ENCODE results near the gene XRCC1.

The XRCC1 gene

DNA sequence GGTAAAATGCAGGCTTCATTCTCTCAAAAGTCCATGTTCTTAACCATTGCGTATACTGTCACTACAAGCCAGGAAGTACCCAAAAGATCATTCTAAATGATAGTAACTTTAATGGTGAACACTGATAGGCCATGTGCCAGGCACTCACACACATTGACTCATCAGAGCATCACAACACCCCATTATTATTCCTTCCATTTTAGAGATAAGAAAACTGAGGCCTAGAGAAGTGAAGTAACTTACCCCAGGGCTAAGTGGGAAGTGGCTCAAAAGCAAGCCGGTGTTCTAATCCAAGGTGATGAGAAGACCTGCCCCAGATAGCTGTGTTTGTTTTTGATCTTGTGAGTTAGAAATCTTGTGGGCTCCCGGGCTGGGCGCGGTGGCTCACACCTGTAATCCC lies 69.4 kb downstream of the XRCC1 start:
- Histone ChIP-seq H3K36me3 (ENCODE audit: insufficient read depth, low read length) (peaks cover 15% of the 10 kb centered on the region; the same call in 1 of the 2 replicates), H3K27me3 (ENCODE audit: insufficient read depth, low read length, poor library complexity) (no peaks in the 10 kb centered on the region)
- TF ChIP-seq, protein P1, sequence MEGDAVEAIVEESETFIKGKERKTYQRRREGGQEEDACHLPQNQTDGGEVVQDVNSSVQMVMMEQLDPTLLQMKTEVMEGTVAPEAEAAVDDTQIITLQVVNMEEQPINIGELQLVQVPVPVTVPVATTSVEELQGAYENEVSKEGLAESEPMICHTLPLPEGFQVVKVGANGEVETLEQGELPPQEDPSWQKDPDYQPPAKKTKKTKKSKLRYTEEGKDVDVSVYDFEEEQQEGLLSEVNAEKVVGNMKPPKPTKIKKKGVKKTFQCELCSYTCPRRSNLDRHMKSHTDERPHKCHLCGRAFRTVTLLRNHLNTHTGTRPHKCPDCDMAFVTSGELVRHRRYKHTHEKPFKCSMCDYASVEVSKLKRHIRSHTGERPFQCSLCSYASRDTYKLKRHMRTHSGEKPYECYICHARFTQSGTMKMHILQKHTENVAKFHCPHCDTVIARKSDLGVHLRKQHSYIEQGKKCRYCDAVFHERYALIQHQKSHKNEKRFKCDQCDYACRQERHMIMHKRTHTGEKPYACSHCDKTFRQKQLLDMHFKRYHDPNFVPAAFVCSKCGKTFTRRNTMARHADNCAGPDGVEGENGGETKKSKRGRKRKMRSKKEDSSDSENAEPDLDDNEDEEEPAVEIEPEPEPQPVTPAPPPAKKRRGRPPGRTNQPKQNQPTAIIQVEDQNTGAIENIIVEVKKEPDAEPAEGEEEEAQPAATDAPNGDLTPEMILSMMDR (IDR thresholded peaks at IDR 0.05; ENCODE audit: borderline replicate concordance, extremely low read depth, low read length, poor library complexity, severe bottlenecking), result no peak
- TF ChIP-seq EZH2 (IDR thresholded peaks at IDR 0.05; ENCODE audit: borderline replicate concordance, low read depth, low read length, severe bottlenecking), result no peak

DNA sequence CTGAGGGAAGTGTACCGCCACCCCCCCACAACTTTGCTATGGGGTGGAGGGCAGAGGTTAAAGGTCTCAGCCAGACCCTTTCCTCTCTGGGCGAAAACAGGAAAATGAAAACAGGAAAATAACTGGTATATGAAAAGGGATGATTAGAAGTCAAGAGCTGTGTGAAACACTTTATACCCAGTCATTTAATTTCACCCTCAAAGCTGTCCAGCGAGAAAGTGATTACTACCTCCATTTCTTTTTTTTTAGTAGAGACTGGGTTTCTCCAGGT lies 70.2 kb downstream of the XRCC1 start:
- H3K27me3 ChIP-seq (ENCODE audit: insufficient read depth, low read length, poor library complexity), result no peaks in the 10 kb centered on the region
- H3K36me3 ChIP-seq (ENCODE audit: insufficient read depth, low read length), result peaks cover 11% of the 10 kb centered on the region; the same call in 1 of the 2 replicates
- peak overlapping the region; percentile 73 for H3K9ac ChIP-seq (ENCODE audit: low read depth, low read length)
- no peaks in the 10 kb centered on the region for H3K9me3 ChIP-seq (ENCODE audit: insufficient read depth, low read length, severe bottlenecking)
- no peaks in the 10 kb centered on the region for H3K79me2 ChIP-seq (ENCODE audit: insufficient read depth, low read length)
- H3K4me3 ChIP-seq (ENCODE audit: low read depth in 1 of 2, low read length in 2 of 2), result peak overlapping the region in 1 of 2 experiments; percentile 76; a peak in 2 of 4 replicates
- H3K4me1 ChIP-seq (ENCODE audit: insufficient read depth, low read length), result peaks cover 24% of the 10 kb centered on the region
- DNase-seq (no peak), ATAC-seq (ENCODE audit: insufficient read depth, low read depth) (no peak)
- peak overlapping the region; percentile 94 for H2AFZ ChIP-seq (ENCODE audit: low read depth, low read length)
- H3K4me2 ChIP-seq (ENCODE audit: insufficient read depth, low read length), result peak overlapping the region; percentile 96
- H3K27ac ChIP-seq (ENCODE audit: low read length), result peak overlapping the region; percentile 68
- H4K20me1 ChIP-seq (ENCODE audit: insufficient read depth, low read length), result no peaks in the 10 kb centered on the region
- TF ChIP-seq, protein P1 (IDR thresholded peaks at IDR 0.05; ENCODE audit: borderline replicate concordance, extremely low read depth, low read length, poor library complexity, severe bottlenecking), result no peak
- no peak for TF ChIP-seq EZH2 (IDR thresholded peaks at IDR 0.05; ENCODE audit: borderline replicate concordance, low read depth, low read length, severe bottlenecking)

More for the DNA sequence above, 69.4 kb downstream of the XRCC1 start:
- Histone ChIP-seq H3K9me3 (ENCODE audit: insufficient read depth, low read length, severe bottlenecking) (no peaks in the 10 kb centered on the region), H3K9ac (ENCODE audit: low read depth, low read length) (no peak overlapping the region), H3K4me3 (ENCODE audit: low read depth in 1 of 2, low read length in 2 of 2) (no peak overlapping the region), H2AFZ (ENCODE audit: low read depth, low read length) (no peak overlapping the region), H3K79me2 (ENCODE audit: insufficient read depth, low read length) (no peaks in the 10 kb centered on the region), H4K20me1 (ENCODE audit: insufficient read depth, low read length) (no peaks in the 10 kb centered on the region), H3K27ac (ENCODE audit: low read length) (no peak overlapping the region), H3K4me1 (ENCODE audit: insufficient read depth, low read length) (peaks cover 24% of the 10 kb centered on the region), H3K4me2 (ENCODE audit: insufficient read depth, low read length) (no peak overlapping the region)
- ATAC-seq (ENCODE audit: insufficient read depth, low read depth), result no peak
- DNase-seq, result no peak

DNA sequence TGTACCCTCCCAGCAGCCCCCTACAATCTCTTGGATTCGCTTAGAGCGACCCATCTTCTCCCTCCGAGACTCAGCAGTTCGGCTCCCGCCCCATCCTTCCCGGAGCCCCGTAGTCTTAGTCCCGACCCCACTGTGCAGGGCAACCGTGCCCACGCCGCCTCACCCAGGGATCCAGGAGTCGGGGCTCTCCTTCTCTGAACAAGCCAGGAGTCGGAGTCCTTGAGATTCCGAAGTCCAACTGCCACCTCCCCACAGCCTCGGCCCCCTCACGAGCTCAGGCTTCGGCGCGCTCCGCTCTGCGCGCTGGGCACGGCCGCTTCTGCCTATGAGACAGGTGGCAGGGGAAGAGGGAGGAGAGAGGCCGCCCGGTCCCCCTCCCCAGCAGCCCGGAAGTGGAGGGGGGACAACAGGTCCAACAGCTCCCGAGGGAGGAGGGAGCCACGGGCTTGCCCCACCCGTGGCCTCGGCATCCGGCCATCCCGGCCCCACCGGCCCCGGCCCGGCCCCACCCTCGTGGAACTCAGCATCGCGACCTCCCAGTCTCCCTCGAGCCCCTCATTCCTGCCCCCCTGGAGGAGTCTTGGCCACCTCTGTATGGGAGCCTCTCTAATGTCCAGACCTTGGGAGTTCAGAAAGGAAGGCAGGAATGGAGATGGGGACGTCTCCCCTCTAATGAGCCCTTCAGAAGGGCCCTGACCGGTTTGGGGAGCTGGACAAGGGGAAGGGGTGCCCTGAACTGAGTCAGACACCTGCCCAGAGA lies 70.7 kb downstream of the XRCC1 start, which contains the start of gene PHLDB3:
TSS of gene PHLDB3 (minus strand) at position 321 of the 760 bp plus-strand sequence. CDS start 628 bp downstream, outside the sequence.
- Histone ChIP-seq H3K9me3 (ENCODE audit: insufficient read depth, low read length, severe bottlenecking) (no peaks in the 10 kb centered on the region), H3K27me3 (ENCODE audit: insufficient read depth, low read length, poor library complexity) (no peaks in the 10 kb centered on the region), H2AFZ (ENCODE audit: low read depth, low read length) (peak within 1 kb of the TSS; percentile 97), H3K36me3 (ENCODE audit: insufficient read depth, low read length) (0 out of 2 replicates have a peak, but pooled peaks cover 7% of the 10 kb centered on the region), H3K27ac (ENCODE audit: low read length) (peak within 1 kb of the TSS; percentile 68), H4K20me1 (ENCODE audit: insufficient read depth, low read length) (no peaks in the 10 kb centered on the region), H3K4me2 (ENCODE audit: insufficient read depth, low read length) (peak within 1 kb of the TSS; percentile 96), H3K4me3 (ENCODE audit: low read depth in 1 of 2, low read length in 2 of 2) (peak within 1 kb of the TSS; percentile 33 to 76), H3K9ac (ENCODE audit: low read depth, low read length) (peak within 1 kb of the TSS; percentile 73), H3K4me1 (ENCODE audit: insufficient read depth, low read length) (peaks cover 24% of the 10 kb centered on the region), H3K79me2 (ENCODE audit: insufficient read depth, low read length) (no peaks in the 10 kb centered on the region)
- ATAC-seq (ENCODE audit: insufficient read depth, low read depth) (peak; percentile 66), DNase-seq (peak; percentile 65)
- no peak for TF ChIP-seq EZH2 (IDR thresholded peaks at IDR 0.05; ENCODE audit: borderline replicate concordance, low read depth, low read length, severe bottlenecking)
- TF ChIP-seq, protein P1 (IDR thresholded peaks at IDR 0.05; ENCODE audit: borderline replicate concordance, extremely low read depth, low read length, poor library complexity, severe bottlenecking), result no peak
